Right renal pelvis (tissue), 4 donors: ENCODE measurements around the gene KCNK4. TPM values are rescaled to one million over a fixed set of nuclear protein-coding genes. Genes with fewer than 3 reads are reported as not detected.
"Not testable (repeated sequence)": the region's sequence is repeated elsewhere in the genome, so short reads cannot be mapped to it uniquely, and the experiment has no call there.

Experiments used
- DNase-seq, 4 donors: peaks; one replicate each; pipeline ENCODE4 v3.0.0-alpha.2; 2013; ENCODE audit warnings: low read depth in 4 of 4, low spot score in 3 of 4, missing footprints in 1 of 4
- polyA plus RNA-seq, 4 donors: library from polyadenylated mRNA; unstranded; fragments of 120-200 nt; gene quantifications; one replicate each; pipeline ENCODE4 v1.2.1, GENCODE V29; 2013; ENCODE audit not compliant: insufficient read length in 4 of 4

Gene KCNK4
- under 1 TPM in 1 of 4 donors, not detected in 3; 0.08 TPM for polyA plus RNA-seq

- no peak for DNase-seq
Observed at GRCh38 chr11:64291262-64291751, at the start of gene KCNK4. Gene KCNK4 (plus strand): TSS chr11:64291302. CDS start chr11:64293019, 1,717 bp downstream.

GRCh38 chr11:64241491-64242374, 49.4 kb upstream of the KCNK4 start:
- DNase-seq, result no peak

GRCh38 chr11:64243236-64243854, 47.8 kb upstream of the KCNK4 start:
- no peak for DNase-seq

- DNase-seq, result no peak
Observed at GRCh38 chr11:64244107-64244506, 47.0 kb upstream of the KCNK4 start.

GRCh38 chr11:64244966-64245365, 46.1 kb upstream of the KCNK4 start:
- no peak for DNase-seq

- DNase-seq, result no peak
Observed at GRCh38 chr11:64245401-64245796, 45.7 kb upstream of the KCNK4 start.

- no peak for DNase-seq
Observed at GRCh38 chr11:64245797-64246620, 45.1 kb upstream of the KCNK4 start.

- DNase-seq, result not testable (repeated sequence)
Observed at GRCh38 chr11:64246621-64246870, 44.6 kb upstream of the KCNK4 start.

- no peak for DNase-seq
Observed at GRCh38 chr11:64246871-64247728, 44.0 kb upstream of the KCNK4 start, which contains the start of gene PPP1R14B. Gene PPP1R14B (minus strand): TSS chr11:64246943. CDS start chr11:64246673, 270 bp downstream.

- no peak for DNase-seq
Observed at GRCh38 chr11:64247729-64248531, 43.2 kb upstream of the KCNK4 start.

- no peak for DNase-seq
Observed at GRCh38 chr11:64248578-64248977, 42.5 kb upstream of the KCNK4 start.

- DNase-seq, result no peak
Observed at GRCh38 chr11:64249038-64249437, 42.1 kb upstream of the KCNK4 start.

- no peak for DNase-seq
Observed at GRCh38 chr11:64249563-64250414, 41.3 kb upstream of the KCNK4 start.

- no peak for DNase-seq
Observed at GRCh38 chr11:64250415-64251015, 40.6 kb upstream of the KCNK4 start.

GRCh38 chr11:64251016-64251752, 39.9 kb upstream of the KCNK4 start, which contains the start of gene PLCB3:
Gene PLCB3 (plus strand): TSS chr11:64251530. CDS start chr11:64251650, 120 bp downstream.
- DNase-seq, result no peak

- DNase-seq, result no peak
Observed at GRCh38 chr11:64251753-64252002, 39.4 kb upstream of the KCNK4 start.
